Lung (tissue), 13 donors: Measurements from ENCODE around the gene GTF2F2. TPM values are rescaled to one million over a fixed set of nuclear protein-coding genes. Genes with fewer than 3 reads are reported as not detected.
A peak's percentile ranks its signal among the peaks of the same experiment; 100 is the strongest.

Source experiments
- ATAC-seq: fragments of 200-7000 bp; cut with Tn5 transposase; one replicate; pipeline ENCODE4 v1.9.1; 2020; ENCODE audit warnings: moderate number of reproducible peaks; ENCODE audit not compliant: insufficient read depth, low FRiP score
- DNase-seq, 3 donors: peaks; one replicate each; pipeline ENCODE4 v3.0.0-alpha.2; 2013 to 2017
- H3K27ac ChIP-seq, 2 donors: one replicate each; pipeline ENCODE4 v1.5.1; 2013; ENCODE audit warnings: mild to moderate bottlenecking in 2 of 2, moderate library complexity in 2 of 2, control low read depth in 1 of 2, inconsistent platforms in 1 of 2, low read depth in 1 of 2, low read length in 1 of 2
- H3K27me3 ChIP-seq, 3 donors: one replicate each; pipeline ENCODE4 v1.5.1; 2013; ENCODE audit warnings: low read length in 2 of 3; ENCODE audit not compliant: control insufficient read depth in 3 of 3, insufficient read depth in 3 of 3
- H3K36me3 ChIP-seq, 4 donors: one replicate each; pipeline ENCODE4 v1.5.1; 2013; ENCODE audit warnings: low read length in 4 of 4, mild to moderate bottlenecking in 1 of 4, moderate library complexity in 1 of 4; ENCODE audit not compliant: control insufficient read depth in 4 of 4, insufficient read depth in 4 of 4
- H3K4me1 ChIP-seq, 5 donors: one replicate each; pipeline ENCODE4 v1.5.1; 2013; ENCODE audit warnings: low read length in 5 of 5, mild to moderate bottlenecking in 2 of 5, moderate library complexity in 1 of 5; ENCODE audit not compliant: control insufficient read depth in 5 of 5, insufficient read depth in 5 of 5
- H3K4me3 ChIP-seq: one replicate; pipeline ENCODE4 v1.5.1; 2013; ENCODE audit warnings: mild to moderate bottlenecking, control low read depth, moderate library complexity
- H3K9ac ChIP-seq, 2 donors: one replicate each; pipeline ENCODE4 v1.5.1; 2013; ENCODE audit warnings: low read length in 2 of 2, control low read depth in 1 of 2; ENCODE audit not compliant: insufficient read depth in 1 of 2
- H3K9me3 ChIP-seq, 4 donors: one replicate each; pipeline ENCODE4 v1.5.1; 2013; ENCODE audit warnings: low read length in 3 of 4, mild to moderate bottlenecking in 1 of 4, moderate library complexity in 1 of 4; ENCODE audit not compliant: control insufficient read depth in 4 of 4, insufficient read depth in 3 of 4
- WGBS, 2 donors: extraction: QIAGEN DNeasy Blood & Tissue Kit; methylation state at CpG; one replicate each; pipeline ENCODE4 v1.1.7; 2013; 5-methylcytosine and 5-hydroxymethylcytosine counted together
- polyA plus RNA-seq, 2 donors: library from polyadenylated mRNA; stranded (reverse); fragments of 200-250 nt; gene quantifications; one replicate each; pipeline ENCODE4 v1.2.1, GENCODE V29; 2013
- small RNA-seq: library from RNA; depleted of rRNA; stranded (forward); fragments of <200 nt; gene quantifications from one replicate; pipeline ENCODE3, GENCODE V24; 2014; ENCODE audit warnings: low replicate concordance
- total RNA-seq, 2 donors: library from RNA; depleted of rRNA in 1 of 2; stranded (reverse); fragments of >200 nt in 1 of 2; gene quantifications; one replicate each; pipeline ENCODE4 v1.2.1, GENCODE V29; 2014 to 2021
- TF ChIP-seq, protein P1 (sequence below): IDR thresholded peaks from 2 replicates; pipeline ENCODE4 v1.5.1; 2012; ENCODE audit warnings: mild to moderate bottlenecking; ENCODE audit errors: control extremely low read depth, extremely low read depth
- donor health status: control.
- donor health status: control.
- donor health status: Bipolar disorder and iron deficiency.
- donor health status: healthy.
- donor health status: DM: yes; HTN: yes; CAD: no.

GTF2F2 gene
- total and polyA plus RNA-seq, 4 donors = 13.7 to 21.3 (median 14.3) TPM

DNA sequence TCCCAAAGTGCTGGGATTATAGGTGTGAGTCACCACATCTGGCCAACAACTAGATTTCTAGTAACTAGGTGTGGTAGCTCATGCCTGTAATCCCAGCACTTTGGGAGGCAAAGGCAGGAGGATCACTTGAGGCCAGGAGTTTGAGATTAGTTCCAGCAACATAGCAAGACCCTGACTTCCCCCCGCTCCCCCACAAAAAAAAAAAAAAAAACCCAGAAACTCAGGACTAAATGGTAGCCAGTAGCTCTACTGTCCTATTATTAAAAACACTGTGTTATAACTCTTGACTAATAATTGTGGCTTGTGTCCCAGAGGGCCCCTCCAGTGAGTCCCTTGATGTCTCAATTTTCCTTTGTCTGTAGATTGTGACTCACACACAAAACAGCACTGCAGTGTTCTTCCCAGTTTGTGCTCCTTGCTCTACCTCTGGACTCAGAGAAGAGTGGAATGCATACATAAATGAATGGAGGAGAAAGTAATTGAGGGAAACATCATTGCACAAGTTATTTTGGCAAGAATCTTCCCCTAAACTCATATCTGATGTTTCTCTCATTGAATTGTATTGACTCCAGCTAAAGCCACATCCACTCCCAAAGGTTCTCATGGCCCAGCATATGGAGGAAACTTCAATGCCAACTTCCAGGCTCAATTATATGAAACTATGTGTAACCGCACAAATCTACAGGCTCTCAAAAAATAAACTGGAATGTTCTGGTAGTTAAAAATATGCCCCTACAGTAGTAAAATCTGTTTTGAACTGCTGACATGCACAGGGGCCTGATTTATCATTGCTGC lies 211.9 kb downstream of the GTF2F2 start:
- peaks cover 10 to 23% (median 16%) of the 10 kb centered on the region in 4 donors for H3K36me3 ChIP-seq
- peak overlapping the region in 1 of 2 donors; percentile 59 for H3K27ac ChIP-seq
- H3K9me3 ChIP-seq = no peaks in the 10 kb centered on the region
- TF ChIP-seq, protein P1, sequence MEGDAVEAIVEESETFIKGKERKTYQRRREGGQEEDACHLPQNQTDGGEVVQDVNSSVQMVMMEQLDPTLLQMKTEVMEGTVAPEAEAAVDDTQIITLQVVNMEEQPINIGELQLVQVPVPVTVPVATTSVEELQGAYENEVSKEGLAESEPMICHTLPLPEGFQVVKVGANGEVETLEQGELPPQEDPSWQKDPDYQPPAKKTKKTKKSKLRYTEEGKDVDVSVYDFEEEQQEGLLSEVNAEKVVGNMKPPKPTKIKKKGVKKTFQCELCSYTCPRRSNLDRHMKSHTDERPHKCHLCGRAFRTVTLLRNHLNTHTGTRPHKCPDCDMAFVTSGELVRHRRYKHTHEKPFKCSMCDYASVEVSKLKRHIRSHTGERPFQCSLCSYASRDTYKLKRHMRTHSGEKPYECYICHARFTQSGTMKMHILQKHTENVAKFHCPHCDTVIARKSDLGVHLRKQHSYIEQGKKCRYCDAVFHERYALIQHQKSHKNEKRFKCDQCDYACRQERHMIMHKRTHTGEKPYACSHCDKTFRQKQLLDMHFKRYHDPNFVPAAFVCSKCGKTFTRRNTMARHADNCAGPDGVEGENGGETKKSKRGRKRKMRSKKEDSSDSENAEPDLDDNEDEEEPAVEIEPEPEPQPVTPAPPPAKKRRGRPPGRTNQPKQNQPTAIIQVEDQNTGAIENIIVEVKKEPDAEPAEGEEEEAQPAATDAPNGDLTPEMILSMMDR = no peak
- DNase-seq (peak in 2 of 3 donors; percentile 62 to 69), ATAC-seq (peak; percentile 48)
- no peak overlapping the region for H3K4me3 ChIP-seq
- H3K27me3 ChIP-seq = no peaks in the 10 kb centered on the region
- H3K9ac ChIP-seq = no peak overlapping the region
- 89 to 91% methylated on average over 2 of the region's 2 CpGs for WGBS, 2 donors
- H3K4me1 ChIP-seq = peaks cover 0 to 54% (median 13%) of the 10 kb centered on the region in 5 donors

DNA sequence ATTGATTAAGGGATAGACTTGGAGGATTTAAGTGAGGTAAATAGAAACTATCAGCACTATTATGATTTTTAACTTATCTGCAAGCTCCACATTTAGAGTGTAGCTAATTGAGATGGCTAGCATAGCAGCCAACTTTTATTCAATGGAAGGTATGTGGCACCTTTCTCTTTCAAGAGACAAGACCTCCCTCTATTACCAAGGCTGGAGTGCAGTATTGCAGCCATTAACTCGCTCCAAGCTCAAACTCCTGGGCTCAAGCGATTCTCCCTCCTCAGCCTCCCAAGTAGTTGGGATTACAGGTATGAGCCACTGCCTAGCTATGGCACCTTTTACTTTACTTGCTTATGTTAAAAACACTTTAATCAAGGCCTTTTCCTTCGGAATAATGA lies 212.5 kb downstream of the GTF2F2 start:
- Histone ChIP-seq H3K4me1 (peaks cover 0 to 57% (median 13%) of the 10 kb centered on the region in 5 donors), H3K9me3 (no peaks in the 10 kb centered on the region), H3K27me3 (no peaks in the 10 kb centered on the region), H3K27ac (no peak overlapping the region), H3K36me3 (peaks cover 16 to 26% (median 20%) of the 10 kb centered on the region in 4 donors), H3K4me3 (no peak overlapping the region), H3K9ac (no peak overlapping the region)
- TF ChIP-seq, protein P1 = no peak
- ATAC-seq = no peak
- WGBS, 2 donors = 91 to 97% methylated on average over 3 of the region's 3 CpGs
- DNase-seq = no peak

DNA sequence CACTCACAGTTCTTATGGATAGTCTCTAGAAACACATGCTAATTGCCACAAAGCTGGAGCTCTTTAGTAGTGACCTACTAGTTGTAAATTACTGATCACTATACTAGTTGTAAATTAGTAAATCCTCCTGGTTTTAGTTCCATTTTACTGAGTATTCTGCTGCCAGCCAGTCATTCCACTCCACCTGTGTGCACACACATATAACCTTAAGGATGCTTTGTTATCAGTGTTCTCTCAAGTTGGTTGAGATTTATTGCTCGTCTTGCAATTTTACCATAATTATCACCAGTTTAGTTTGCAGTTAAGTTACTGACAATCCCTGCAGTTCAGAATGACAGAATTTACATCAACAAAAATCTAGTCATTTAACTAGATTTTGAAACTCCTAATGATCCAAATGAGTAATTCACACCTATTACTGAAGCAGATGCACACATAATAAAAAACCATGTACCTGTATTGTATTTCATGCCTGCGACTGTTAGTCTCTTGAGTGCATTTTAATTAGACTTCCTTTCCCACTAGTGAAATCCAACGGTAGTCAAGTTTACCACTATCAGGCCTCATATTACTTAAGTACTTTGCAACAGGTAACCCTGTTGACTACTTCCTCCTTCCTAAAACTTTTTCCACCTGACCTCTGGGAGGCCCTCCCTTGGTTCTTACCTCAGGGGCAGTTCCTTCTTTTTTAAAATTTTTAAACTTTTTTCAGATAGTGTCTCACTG lies 213.1 kb downstream of the GTF2F2 start:
- peak overlapping the region in 1 of 2 donors; percentile 35 for H3K27ac ChIP-seq

More for the DNA sequence above, 213.1 kb downstream of the GTF2F2 start:
- ATAC-seq = no peak
- H3K36me3 ChIP-seq = peaks cover 21 to 30% (median 25%) of the 10 kb centered on the region in 4 donors
- no peak overlapping the region for H3K9ac ChIP-seq
- no peak for DNase-seq
- no peak overlapping the region for H3K4me3 ChIP-seq
- 38 to 60% methylated on average over 3 of the region's 3 CpGs for WGBS, 2 donors
- no peaks in the 10 kb centered on the region for H3K27me3 ChIP-seq
- no peaks in the 10 kb centered on the region for H3K9me3 ChIP-seq
- TF ChIP-seq, protein P1 = no peak
- peaks cover 0 to 61% (median 16%) of the 10 kb centered on the region in 5 donors for H3K4me1 ChIP-seq

Small RNA genes within 50 kb of the gene (small RNA-seq; reads per million reads assigned to genes)
- gene AL138693.1 = not detected
- gene AL138963.2 = not detected

Other genes with a start within 250 kb of the GTF2F2 start
- 1 to 10 TPM; 3.9 to 5.0 TPM for gene NUFIP1, start 131.0 kb upstream of the GTF2F2 start, total RNA-seq
- gene NUFIP1, start 131.0 kb upstream of the GTF2F2 start, polyA plus RNA-seq = 1 to 10 TPM; 2.9 to 3.1 TPM
- gene GPALPP1, start 131.0 kb upstream of the GTF2F2 start, total RNA-seq = 10 to 100 TPM; 16.4 to 45.0 TPM
- gene GPALPP1, start 131.0 kb upstream of the GTF2F2 start, polyA plus RNA-seq = 1 to 10 TPM; 7.9 to 9.7 TPM
- not detected for gene KCTD4, start 80.5 kb downstream of the GTF2F2 start, total RNA-seq
- gene KCTD4, start 80.5 kb downstream of the GTF2F2 start, polyA plus RNA-seq = not detected
- gene TPT1, start 220.7 kb downstream of the GTF2F2 start, total RNA-seq = 1,000 to 10,000 TPM; 2,791 to 4,410 TPM
- 1,000 to 10,000 TPM; 4,352 to 8,629 TPM for gene TPT1, start 220.7 kb downstream of the GTF2F2 start, polyA plus RNA-seq